ENCODE data around the gene ATG10. TPM values are rescaled to one million over a fixed set of nuclear protein-coding genes. Genes with fewer than 3 reads are reported as not detected.

ATG10 gene
- total RNA-seq, 1 donor from 2014 or later = 8.7 TPM

DNA sequence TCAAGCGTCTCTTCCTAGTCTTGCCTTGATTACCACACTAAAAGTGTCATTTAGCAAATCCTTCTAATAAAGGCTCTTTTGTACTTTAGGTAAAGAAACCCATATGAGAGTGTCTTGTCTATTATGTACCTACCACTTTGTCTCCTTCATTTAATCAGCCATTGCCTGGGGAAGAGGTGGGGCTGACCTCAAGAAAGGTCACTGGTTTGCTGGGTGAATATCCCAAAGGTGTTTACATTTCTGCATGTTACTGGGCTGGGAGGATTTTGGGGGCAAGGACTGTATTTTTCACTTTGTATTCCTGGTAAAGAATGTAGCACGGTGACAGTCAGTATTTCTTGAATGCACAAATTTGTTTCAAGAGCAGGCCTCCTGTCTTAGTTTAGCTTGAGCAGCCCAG lies 318.2 kb downstream of the ATG10 start:
- Mint-ChIP-seq H3K27me3 (no peaks in the 10 kb centered on the region), H3K4me1 (ENCODE audit: unreplicated experiment) (peaks cover 6% of the 10 kb centered on the region), H3K4me3 (no peak overlapping the region), H3K27ac (no peak overlapping the region), H3K36me3 (no peaks in the 10 kb centered on the region), H3K9me3 (no peaks in the 10 kb centered on the region)
- TF ChIP-seq, protein P1, sequence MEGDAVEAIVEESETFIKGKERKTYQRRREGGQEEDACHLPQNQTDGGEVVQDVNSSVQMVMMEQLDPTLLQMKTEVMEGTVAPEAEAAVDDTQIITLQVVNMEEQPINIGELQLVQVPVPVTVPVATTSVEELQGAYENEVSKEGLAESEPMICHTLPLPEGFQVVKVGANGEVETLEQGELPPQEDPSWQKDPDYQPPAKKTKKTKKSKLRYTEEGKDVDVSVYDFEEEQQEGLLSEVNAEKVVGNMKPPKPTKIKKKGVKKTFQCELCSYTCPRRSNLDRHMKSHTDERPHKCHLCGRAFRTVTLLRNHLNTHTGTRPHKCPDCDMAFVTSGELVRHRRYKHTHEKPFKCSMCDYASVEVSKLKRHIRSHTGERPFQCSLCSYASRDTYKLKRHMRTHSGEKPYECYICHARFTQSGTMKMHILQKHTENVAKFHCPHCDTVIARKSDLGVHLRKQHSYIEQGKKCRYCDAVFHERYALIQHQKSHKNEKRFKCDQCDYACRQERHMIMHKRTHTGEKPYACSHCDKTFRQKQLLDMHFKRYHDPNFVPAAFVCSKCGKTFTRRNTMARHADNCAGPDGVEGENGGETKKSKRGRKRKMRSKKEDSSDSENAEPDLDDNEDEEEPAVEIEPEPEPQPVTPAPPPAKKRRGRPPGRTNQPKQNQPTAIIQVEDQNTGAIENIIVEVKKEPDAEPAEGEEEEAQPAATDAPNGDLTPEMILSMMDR (conservative IDR thresholded peaks at IDR 0.05) = no peak
- DNase-seq (ENCODE audit: extremely low spot score, unreplicated experiment) = no peak

DNA sequence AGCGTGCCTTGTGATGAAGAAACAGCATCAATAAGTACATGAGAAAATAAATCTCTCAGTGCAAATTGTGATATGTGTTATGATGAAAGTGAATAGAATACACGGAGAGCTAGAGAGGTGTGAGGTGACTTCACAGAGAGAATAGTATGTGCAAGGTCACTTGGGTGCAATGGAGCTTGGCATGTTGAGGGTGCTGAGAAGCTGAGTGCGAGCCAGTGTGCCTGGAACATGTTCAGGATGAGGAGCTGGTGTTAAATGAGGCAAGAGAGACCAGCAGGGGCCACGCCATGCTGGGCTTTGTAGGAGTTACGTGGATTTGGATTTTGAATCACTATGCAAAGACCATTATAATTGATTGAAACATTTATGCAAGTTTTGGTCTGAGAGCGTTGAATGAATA lies 319.1 kb downstream of the ATG10 start:
- H3K27ac Mint-ChIP-seq = no peak overlapping the region
- DNase-seq (ENCODE audit: extremely low spot score, unreplicated experiment) = no peak
- TF ChIP-seq, protein P1 (conservative IDR thresholded peaks at IDR 0.05) = no peak
- no peak overlapping the region for H3K4me3 Mint-ChIP-seq
- H3K4me1 Mint-ChIP-seq (ENCODE audit: unreplicated experiment) = peaks cover 6% of the 10 kb centered on the region
- no peaks in the 10 kb centered on the region for H3K27me3 Mint-ChIP-seq
- H3K9me3 Mint-ChIP-seq = no peaks in the 10 kb centered on the region
- H3K36me3 Mint-ChIP-seq = no peaks in the 10 kb centered on the region

DNA sequence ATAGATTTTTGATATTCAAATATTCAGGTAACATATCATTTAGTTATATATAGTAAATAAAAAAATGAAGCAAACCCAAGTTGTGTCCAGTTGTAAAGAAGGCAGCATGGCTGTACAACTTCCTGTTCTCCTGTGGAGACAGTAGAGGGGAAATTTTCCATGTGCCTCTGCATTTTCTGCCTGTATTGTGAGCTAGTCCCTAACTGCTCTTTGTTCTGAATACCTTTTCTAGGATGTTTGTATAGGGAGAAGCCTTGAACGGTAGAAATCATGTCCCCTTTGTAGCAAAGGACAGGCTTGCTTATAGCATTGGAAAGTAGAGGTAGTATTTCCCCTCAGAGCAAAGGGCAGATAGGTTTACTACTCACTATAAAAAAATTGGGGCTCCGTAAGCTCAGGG lies 319.6 kb downstream of the ATG10 start:
- H3K4me1 Mint-ChIP-seq (ENCODE audit: unreplicated experiment) = peaks cover 6% of the 10 kb centered on the region
- no peaks in the 10 kb centered on the region for H3K27me3 Mint-ChIP-seq
- no peak for DNase-seq (ENCODE audit: extremely low spot score, unreplicated experiment)
- no peaks in the 10 kb centered on the region for H3K9me3 Mint-ChIP-seq
- TF ChIP-seq, protein P1 (conservative IDR thresholded peaks at IDR 0.05) = no peak
- H3K36me3 Mint-ChIP-seq = no peaks in the 10 kb centered on the region
- no peak overlapping the region for H3K27ac Mint-ChIP-seq
- H3K4me3 Mint-ChIP-seq = no peak overlapping the region

DNA sequence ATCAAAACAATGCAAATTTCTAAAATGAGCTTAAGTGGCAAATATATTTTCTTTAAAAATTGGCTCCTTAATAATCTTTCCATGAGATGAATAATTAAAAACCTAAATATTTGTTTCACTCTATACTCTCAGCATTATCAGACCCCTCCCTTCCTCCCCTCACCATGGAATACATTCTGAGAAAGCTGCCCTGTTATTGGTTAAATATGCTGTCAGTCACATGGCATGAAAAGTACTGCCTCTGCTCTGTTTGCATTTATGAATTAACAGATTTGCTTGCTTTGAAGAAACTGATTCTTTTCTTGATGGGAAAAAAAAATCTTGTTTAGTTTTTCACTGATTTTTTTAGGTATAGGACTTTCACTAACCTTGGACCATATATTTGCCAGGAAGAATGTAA lies 323.3 kb downstream of the ATG10 start:
- H3K4me3 Mint-ChIP-seq = no peak overlapping the region
- H3K27me3 Mint-ChIP-seq = no peaks in the 10 kb centered on the region
- H3K36me3 Mint-ChIP-seq = no peaks in the 10 kb centered on the region
- no peaks in the 10 kb centered on the region for H3K9me3 Mint-ChIP-seq
- H3K4me1 Mint-ChIP-seq (ENCODE audit: unreplicated experiment) = peaks cover under 1% of the 10 kb centered on the region
- H3K27ac Mint-ChIP-seq = no peak overlapping the region
- DNase-seq (ENCODE audit: extremely low spot score, unreplicated experiment) = no peak
- TF ChIP-seq, protein P1 (conservative IDR thresholded peaks at IDR 0.05) = no peak

DNA sequence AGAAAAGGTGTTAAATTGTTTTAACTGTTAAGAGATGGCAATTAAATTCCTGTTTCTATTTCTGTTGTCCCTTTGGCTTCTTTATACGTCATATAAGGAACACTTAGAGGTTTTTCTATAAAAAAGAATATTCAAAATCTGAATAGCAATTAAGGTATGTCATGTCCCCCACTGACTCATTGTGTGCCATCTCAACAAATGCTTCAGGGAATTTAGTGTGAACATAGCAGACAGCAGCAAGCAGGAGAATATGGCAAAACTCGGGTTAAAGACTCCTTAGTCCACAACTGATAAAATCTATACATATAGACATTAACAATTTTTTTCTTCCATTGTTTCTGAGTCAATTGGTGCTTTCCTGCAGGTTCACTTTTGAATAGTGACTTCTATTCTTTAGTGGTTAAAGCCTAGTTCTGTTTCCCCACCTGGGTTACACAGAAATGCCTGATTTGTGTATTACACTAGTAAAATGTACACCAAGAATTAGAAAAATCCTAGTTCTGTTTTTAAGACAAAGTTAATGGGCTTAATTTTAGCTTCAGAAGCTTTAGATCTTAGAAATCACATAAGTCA lies 324.2 kb downstream of the ATG10 start:
- no peak overlapping the region for H3K4me3 Mint-ChIP-seq
- no peak for DNase-seq (ENCODE audit: extremely low spot score, unreplicated experiment)
- no peaks in the 10 kb centered on the region for H3K27me3 Mint-ChIP-seq
- H3K36me3 Mint-ChIP-seq = no peaks in the 10 kb centered on the region
- TF ChIP-seq, protein P1 (conservative IDR thresholded peaks at IDR 0.05) = no peak
- H3K27ac Mint-ChIP-seq = no peak overlapping the region
- no peaks in the 10 kb centered on the region for H3K9me3 Mint-ChIP-seq
- no peaks in the 10 kb centered on the region for H3K4me1 Mint-ChIP-seq (ENCODE audit: unreplicated experiment)

DNA sequence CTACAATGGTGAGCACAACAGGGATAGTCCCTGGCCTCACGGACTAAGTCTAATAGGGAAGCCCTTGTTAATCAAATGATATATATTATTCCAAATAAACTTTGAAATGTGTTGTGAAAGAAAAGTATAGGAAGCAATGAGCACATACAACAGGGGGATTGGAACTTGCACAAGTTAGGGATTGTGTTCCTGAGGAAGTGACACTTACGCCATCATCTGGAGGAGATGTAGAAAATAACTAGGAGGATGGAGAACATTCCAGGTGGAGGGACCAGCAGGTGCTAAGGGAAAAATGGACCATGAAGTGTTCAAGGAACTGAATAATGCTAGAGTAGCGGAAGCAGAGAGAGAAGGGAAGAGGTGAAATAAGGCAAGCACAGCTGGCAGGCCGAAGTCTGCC lies 325.1 kb downstream of the ATG10 start:
- no peak overlapping the region for H3K4me3 Mint-ChIP-seq
- H3K9me3 Mint-ChIP-seq = no peaks in the 10 kb centered on the region
- no peaks in the 10 kb centered on the region for H3K4me1 Mint-ChIP-seq (ENCODE audit: unreplicated experiment)
- TF ChIP-seq, protein P1 (conservative IDR thresholded peaks at IDR 0.05) = no peak
- no peaks in the 10 kb centered on the region for H3K36me3 Mint-ChIP-seq
- H3K27ac Mint-ChIP-seq = no peak overlapping the region
- no peak for DNase-seq (ENCODE audit: extremely low spot score, unreplicated experiment)
- H3K27me3 Mint-ChIP-seq = no peaks in the 10 kb centered on the region
